ENCODE measurements around the gene SPR.

- TF ChIP-seq CTCF (IDR thresholded peaks at IDR 0.05) = no peak
- TF ChIP-seq POLR2A (IDR thresholded peaks at IDR 0.05) = no peak
- TF ChIP-seq EP300 (IDR thresholded peaks at IDR 0.05; ENCODE audit: low read depth) = no peak
These were observed 15.3 kb upstream of the SPR start for GRCh38 chr2:72871880-72872279.
